ENCODE measurements around the gene FCAMR.

FCAMR gene

GRCh38 chr1:206970446-206970845 is at the start of gene FCAMR:
Gene FCAMR, minus strand, starts transcription at chr1:206970460. Its CDS starts 335 bp downstream, at chr1:206970125.
- DNase-seq (ENCODE audit: low spot score) = no peak

DNA sequence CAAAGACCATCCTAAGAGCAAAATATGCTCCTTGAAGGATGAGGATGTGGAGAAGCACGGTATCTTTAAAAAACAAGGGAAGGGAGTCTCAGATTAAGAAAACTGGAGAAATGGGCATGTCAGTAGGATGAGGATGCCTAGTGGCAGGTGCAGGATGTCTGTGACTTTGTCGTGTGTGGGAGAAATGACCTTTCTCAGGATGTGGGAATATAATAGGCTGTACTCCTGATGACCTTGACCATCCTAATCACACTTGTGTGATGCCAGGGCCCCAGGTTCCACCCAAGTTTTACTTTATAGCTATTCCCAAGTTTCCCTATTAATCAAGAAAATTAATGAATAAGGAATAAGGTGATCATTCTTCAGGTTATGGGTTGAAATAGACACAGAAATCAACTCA is 49.4 kb upstream of the FCAMR start:
- no peak for DNase-seq (ENCODE audit: low spot score)

DNA sequence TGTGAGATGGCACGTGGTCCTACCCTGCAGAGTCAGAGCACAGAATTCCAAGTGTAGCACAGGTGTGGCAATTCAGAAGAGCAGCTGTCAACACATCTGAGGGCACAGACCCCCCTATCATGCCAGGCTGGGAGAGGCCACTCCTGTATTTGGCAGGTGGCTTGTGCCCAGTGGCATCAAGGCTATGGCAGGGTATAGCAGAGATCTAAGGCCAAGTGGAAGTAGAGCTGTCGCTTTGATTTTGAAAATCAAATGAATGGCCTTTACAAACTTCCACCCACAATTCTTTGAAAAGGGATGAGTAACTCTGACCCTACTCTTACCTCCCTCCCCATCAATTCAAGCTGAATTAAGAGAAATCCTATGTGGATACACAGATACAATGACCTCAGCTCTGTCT is 48.9 kb upstream of the FCAMR start:
- DNase-seq (ENCODE audit: low spot score) = no peak

DNA sequence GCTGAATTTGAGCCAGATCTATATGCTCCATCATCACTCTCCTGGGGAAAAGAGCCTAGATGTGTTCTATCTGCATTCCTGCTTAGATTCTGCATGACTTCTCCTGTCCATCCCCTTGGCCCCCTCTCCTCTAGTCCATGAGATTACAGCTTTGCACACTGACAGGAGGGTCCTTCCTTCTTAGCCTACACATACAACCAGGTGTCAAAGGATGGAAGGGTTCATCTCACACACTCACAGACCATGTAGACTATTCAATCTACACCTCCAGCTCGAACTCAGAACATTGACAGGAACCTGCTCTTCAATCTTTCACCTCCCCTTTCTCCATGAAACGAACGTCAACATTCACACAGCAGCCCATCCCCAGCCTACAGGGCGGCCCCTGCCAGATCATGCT is 48.4 kb upstream of the FCAMR start:
- no peak for DNase-seq (ENCODE audit: low spot score)

DNA sequence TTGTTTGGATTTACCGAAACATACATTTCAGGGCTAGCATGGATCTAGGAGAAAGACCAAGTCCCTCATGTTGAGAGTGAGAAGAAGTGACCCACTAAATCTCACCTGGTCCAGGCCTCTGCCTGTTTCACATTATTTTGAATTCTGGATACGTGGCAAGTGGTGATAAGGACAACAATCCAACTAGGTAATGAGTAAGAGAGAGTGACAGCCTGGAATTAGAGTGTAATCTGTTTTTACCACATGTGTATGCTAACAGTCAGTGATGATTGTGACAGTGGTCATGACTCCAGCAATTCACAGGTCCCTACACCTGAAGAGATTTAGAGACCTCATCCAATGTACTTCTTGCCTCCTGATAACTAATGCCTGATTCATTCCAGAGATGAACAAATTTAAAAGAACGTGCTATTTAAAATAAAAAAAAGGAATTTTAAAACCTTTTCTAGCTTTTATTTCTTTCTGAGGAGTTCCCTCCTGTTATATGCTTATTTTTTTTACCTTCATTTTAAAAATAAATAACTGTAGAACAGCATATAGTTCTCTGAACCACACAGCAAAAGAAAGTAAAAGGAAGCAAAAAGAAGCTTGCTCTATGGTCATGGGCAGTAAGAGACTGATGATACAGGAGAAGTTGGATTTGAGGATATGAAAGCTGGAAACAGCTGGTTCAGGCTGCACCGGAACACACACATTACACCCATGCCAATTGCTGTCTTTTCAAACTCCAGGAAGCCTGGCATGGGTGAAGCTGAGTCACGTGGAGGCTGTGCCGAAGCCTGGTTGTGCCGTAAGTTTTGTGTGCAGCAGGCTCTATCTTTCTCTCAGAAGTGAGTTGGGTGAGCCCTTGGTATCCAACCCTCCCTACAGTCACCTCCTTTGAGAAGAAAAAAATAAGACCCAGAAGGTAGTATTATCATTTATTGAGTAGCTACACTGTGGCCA is 47.6 kb upstream of the FCAMR start:
- DNase-seq (ENCODE audit: low spot score) = no peak

GRCh38 chr1:207015791-207016190 is 45.5 kb upstream of the FCAMR start:
- DNase-seq (ENCODE audit: low spot score) = no peak

- DNase-seq (ENCODE audit: low spot score) = no peak
Measured at GRCh38 chr1:207014728-207015127, 44.5 kb upstream of the FCAMR start.

- no peak for DNase-seq (ENCODE audit: low spot score)
Measured at GRCh38 chr1:207013321-207014085, 43.2 kb upstream of the FCAMR start.

DNA sequence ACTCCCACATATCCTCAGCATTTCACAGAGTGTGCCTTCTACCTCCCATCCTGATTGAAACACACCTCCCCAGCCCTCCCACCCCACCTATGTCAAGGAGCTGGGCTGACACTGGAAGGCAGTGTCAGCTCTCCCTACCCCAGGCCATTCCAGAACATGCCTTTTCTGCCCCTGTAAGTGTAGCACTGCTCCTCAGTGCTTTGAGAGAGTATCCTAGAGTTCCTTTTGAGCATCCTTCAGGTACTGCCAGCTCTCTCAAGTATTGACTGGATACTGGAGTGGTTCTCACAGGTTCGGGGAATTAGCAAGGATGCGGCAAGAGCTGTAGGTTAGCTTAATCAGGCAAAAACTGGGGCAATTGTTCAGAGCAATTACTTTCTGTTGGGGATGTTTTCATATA is 40.5 kb upstream of the FCAMR start:
- no peak for DNase-seq (ENCODE audit: low spot score)

DNA sequence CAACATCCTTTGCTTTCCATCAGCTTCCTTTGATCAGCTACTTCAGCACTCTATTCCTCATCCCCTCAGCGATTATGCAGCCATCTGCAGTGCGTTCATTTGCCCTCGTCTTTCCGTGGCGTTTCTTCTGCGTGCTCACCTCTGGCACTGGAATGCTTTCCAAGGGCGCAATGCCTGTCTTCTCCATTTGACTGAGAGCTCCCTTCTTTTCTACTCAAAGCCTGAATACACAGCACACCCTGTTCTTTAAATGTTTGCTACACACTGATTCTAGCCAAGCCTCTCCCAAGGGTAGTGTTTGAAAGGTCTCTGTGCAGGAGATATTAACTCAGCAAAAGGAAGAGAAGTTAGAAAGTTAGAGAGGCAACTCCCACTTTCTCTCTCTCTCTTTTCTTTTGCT is 39.7 kb upstream of the FCAMR start:
- DNase-seq (ENCODE audit: low spot score) = no peak

DNA sequence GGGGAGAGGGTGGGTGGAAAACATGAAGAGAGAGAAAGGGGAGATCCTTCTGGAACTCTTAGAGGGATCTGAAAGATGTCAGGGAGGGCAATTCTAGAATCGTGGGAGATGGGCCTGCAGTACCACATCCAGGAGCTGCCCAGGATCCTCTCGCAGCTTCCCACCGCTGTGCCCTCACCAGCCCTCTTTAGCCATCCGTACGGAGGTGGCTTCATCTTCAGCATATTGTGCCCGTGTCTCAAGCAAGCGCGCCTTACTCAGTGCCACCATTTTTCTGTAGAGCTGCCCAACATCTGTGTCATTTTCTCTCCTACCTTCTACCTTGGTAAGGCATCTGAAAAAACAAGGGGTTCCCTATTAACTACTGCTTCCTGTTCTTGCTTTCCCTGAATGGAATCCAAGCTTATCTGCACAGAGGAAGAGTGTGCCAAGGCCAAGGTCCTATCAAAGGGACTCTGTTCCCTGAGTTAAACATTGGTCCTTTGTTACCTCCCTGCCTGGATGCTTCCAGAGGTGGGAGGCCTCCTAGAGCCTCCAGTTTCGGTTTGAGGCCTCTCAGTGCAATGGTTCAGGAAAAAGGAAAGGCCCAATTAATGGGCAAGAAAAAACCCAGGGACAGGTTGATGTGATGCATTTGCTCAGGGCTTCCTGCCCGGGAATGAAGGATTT is 39.1 kb upstream of the FCAMR start:
- no peak for DNase-seq (ENCODE audit: low spot score)

- DNase-seq (ENCODE audit: low spot score) = no peak
Measured at GRCh38 chr1:207007352-207008033, 37.2 kb upstream of the FCAMR start.

GRCh38 chr1:207006914-207007313 is 36.7 kb upstream of the FCAMR start:
- no peak for DNase-seq (ENCODE audit: low spot score)

- no peak for DNase-seq (ENCODE audit: low spot score)
Measured at GRCh38 chr1:207006083-207006482, 35.8 kb upstream of the FCAMR start.

- DNase-seq (ENCODE audit: low spot score) = peak; percentile 41
Measured at GRCh38 chr1:207004931-207005830, 34.9 kb upstream of the FCAMR start.

DNA sequence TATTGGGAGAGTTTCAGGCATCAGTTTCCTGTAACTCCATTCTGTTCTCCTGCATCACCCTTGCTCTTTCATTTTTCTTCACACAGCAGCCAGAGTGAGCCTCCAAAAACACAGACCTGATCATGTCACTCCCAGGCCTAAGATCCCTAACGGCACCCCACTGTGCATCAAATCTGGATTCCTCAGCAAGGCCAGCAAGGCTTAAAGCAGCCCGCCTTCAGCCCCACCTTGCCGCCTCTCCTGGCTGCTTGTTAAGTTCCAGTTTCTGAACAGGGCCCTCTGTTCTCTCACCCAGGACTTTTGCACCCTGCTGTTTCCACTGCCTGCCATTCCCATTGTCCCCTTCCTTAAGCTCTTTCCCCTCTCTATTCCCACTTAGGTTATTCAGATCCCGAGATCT is 33.0 kb upstream of the FCAMR start:
- DNase-seq (ENCODE audit: low spot score) = no peak

GRCh38 chr1:207002724-207003146 is 32.5 kb upstream of the FCAMR start:
- DNase-seq (ENCODE audit: low spot score) = no peak

DNA sequence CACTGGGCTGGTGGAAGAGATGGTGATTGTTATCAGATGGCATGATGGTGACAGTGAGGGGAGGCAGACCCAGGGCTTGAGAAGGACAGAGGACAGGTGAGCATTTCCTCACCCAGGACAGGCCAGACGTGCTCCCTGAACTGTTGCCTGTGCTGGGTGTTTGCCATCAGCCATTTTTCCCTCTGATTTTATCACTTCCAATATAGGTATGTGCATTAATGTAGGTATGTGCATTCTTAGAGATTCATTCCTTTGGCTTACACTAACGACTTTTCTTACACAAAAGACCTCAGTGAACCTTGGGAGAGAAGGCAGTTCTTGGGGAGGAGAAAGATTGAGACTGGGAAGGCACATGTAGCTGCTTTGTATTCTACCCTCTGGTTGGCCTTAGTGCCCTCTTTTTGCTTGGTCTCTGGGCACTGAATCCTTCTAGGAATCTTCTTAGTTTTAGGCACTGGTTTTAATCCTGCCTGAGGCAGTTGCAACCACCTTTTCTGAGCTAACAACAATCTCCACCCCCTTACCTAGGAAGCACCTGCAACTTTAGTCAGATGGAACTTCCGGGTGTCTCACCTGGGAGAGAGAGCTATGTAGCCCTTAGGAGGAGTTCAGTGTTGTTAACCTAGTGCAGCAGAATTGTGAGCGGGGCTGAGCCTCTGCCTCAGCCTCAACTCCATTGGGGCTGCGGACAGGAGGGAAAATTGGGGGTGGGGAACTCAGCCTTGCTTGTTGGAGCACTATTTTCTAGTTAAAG is 31.4 kb upstream of the FCAMR start:
- DNase-seq (ENCODE audit: low spot score) = no peak

GRCh38 chr1:207000651-207001291 is 30.5 kb upstream of the FCAMR start:
- DNase-seq (ENCODE audit: low spot score) = no peak

GRCh38 chr1:206998816-206999215 is 28.6 kb upstream of the FCAMR start:
- no peak for DNase-seq (ENCODE audit: low spot score)
